HepG2 (cell line): ENCODE data around the gene METTL16. TPM values are rescaled to one million over a fixed set of nuclear protein-coding genes. Genes with fewer than 3 reads are reported as not detected.

Source experiments
- ATAC-seq: fragments of 200-7000 bp; cut with Tn5 transposase; 3 replicates; pipeline ENCODE4 v1.9.1; 2020; ENCODE audit warnings: mild to moderate bottlenecking, moderate library complexity
- BruUV-seq: library from RNA; stranded (reverse); fragments of 400-500 nt; replicated peaks from 2 replicates; lab custom pipeline; 2021; lab: Mats Ljungman, UMichigan
- CTCF ChIA-PET: fragments of 300-600 bp; formaldehyde crosslinking; extraction: SDS; loops from one replicate; lab custom pipeline; 2021; ENCODE audit warnings: low total read pairs, inconsistent platforms, low intra/inter-chr PET ratio; lab: Yijun Ruan, JAX
- POLR2A ChIA-PET: fragments of 350-600 bp; sonication (Branson Sonifier 250); formaldehyde crosslinking; loops from one replicate; lab custom pipeline; 2020; ENCODE audit warnings: antibody characterized with exemption, inconsistent platforms; lab: Yijun Ruan, JAX
- DNase-seq: peaks from one replicate; pipeline ENCODE4 v3.0.0-alpha.2; 2015; ENCODE audit warnings: low spot score
- FAIRE-seq: peaks from 3 replicates; lab custom pipeline; 2011; peaks lifted over from hg19 to GRCh38; lab: Jason Lieb, UNC
- H2AFZ ChIP-seq: one replicate; pipeline ENCODE4 v1.6.1; 2011; ENCODE audit warnings: low read length, inconsistent platforms
- H3K27ac ChIP-seq: fragments of 300-600 bp; 3 replicates; pipeline ENCODE4 v1.8.0; 2011; ENCODE audit warnings: mixed run types, mild to moderate bottlenecking, mixed read lengths, low read length, inconsistent platforms; ENCODE audit not compliant: insufficient read depth; ENCODE audit errors: extremely low read length
- H3K27me3 ChIP-seq, 2 experiments: fragments of 200-600 bp in 1 of 2; 2 replicates in 1 of 2; 3 replicates in 1 of 2; pipeline versions ENCODE4 v1.6.0 to v1.8.0; 2011; ENCODE audit warnings: low read length in 2 of 2, mild to moderate bottlenecking in 2 of 2, moderate library complexity in 2 of 2, inconsistent platforms in 1 of 2; ENCODE audit not compliant: insufficient read depth in 2 of 2, control insufficient read depth in 1 of 2
- H3K36me3 ChIP-seq, 2 experiments: fragments of 200-600 bp in 1 of 2; replicated peaks in 1 of 2; 2 replicates in 1 of 2; 3 replicates in 1 of 2; pipeline versions ENCODE4 v1.5.1 to v1.8.0; 2011; ENCODE audit warnings: low read length in 2 of 2, inconsistent platforms in 1 of 2; ENCODE audit not compliant: insufficient read depth in 2 of 2, control insufficient read depth in 1 of 2
- H3K4me1 ChIP-seq: 2 replicates; pipeline ENCODE4 v1.5.1; 2012; ENCODE audit warnings: low read length, inconsistent platforms; ENCODE audit not compliant: insufficient read depth
- H3K4me2 ChIP-seq: 2 replicates; pipeline ENCODE4 v1.6.0; 2011; ENCODE audit warnings: low read depth, low read length, inconsistent platforms
- H3K4me3 ChIP-seq, 3 experiments: fragments of 200-600 bp in 1 of 3; sonication (generic), shearing (Covaris generic) in 1 of 3; replicated peaks in 1 of 3; 2 replicates each; pipeline ENCODE4 v1.5.1; 2011 to 2016; ENCODE audit warnings: low read length in 3 of 3, inconsistent platforms in 2 of 3, low read depth in 2 of 3, mild to moderate bottlenecking in 2 of 3, control low read depth in 1 of 3, mixed read lengths in 1 of 3; ENCODE audit not compliant: insufficient read depth in 1 of 3
- H3K79me2 ChIP-seq: one replicate; pipeline ENCODE4 v1.6.1; 2011; ENCODE audit warnings: low read length, inconsistent platforms; ENCODE audit not compliant: insufficient read depth
- H3K9ac ChIP-seq: 2 replicates; pipeline ENCODE4 v1.6.0; 2011; ENCODE audit warnings: mild to moderate bottlenecking, low read depth, low read length, inconsistent platforms; ENCODE audit not compliant: insufficient read depth
- H3K9me3 ChIP-seq: 2 replicates; pipeline ENCODE4 v1.5.1; 2012; ENCODE audit warnings: mild to moderate bottlenecking, low read length
- H4K20me1 ChIP-seq: 2 replicates; pipeline ENCODE4 v1.6.0; 2011; ENCODE audit warnings: inconsistent platforms, mild to moderate bottlenecking, low read length, moderate library complexity; ENCODE audit not compliant: insufficient read depth
- GTF2F1 ChIP-seq: fragments of 150-350 bp; IDR thresholded peaks from 2 replicates; pipeline ENCODE4 v1.6.1; 2014; ENCODE audit warnings: low read length
- MEF2D ChIP-seq: sonication (generic); formaldehyde crosslinking; IDR thresholded peaks from 2 replicates; pipeline ENCODE4 v1.5.1; 2020; ENCODE audit warnings: mild to moderate bottlenecking, missing genetic modification reagents
- MEIS2 ChIP-seq: sonication (generic); formaldehyde crosslinking; IDR thresholded peaks from 2 replicates; pipeline ENCODE4 v1.9.0; 2021; ENCODE audit warnings: mild to moderate bottlenecking, missing genetic modification reagents
- REL ChIP-seq: sonication (generic); formaldehyde crosslinking; conservative IDR thresholded peaks from 2 replicates; pipeline ENCODE4 v1.8.0; 2022; ENCODE audit warnings: mild to moderate bottlenecking, missing genetic modification reagents, moderate library complexity
- ZKSCAN1 ChIP-seq: fragments of 150-350 bp; IDR thresholded peaks from 2 replicates; pipeline ENCODE4 v1.6.1; 2014; ENCODE audit warnings: low read length
- ZKSCAN5 ChIP-seq: sonication (generic); formaldehyde crosslinking; IDR thresholded peaks from 2 replicates; pipeline ENCODE4 v1.5.1; 2020; ENCODE audit warnings: mild to moderate bottlenecking, missing genetic modification reagents
- ZNF12 ChIP-seq: sonication (generic); formaldehyde crosslinking; IDR thresholded peaks from 2 replicates; pipeline ENCODE4 v1.5.0; 2020; ENCODE audit warnings: missing genetic modification reagents
- ZNF136 ChIP-seq: sonication (generic); formaldehyde crosslinking; IDR thresholded peaks from 2 replicates; pipeline ENCODE4 v1.8.1; 2022; ENCODE audit warnings: low read depth, mild to moderate bottlenecking, moderate library complexity, missing genetic modification reagents
- ZNF451 ChIP-seq: sonication (generic); formaldehyde crosslinking; IDR thresholded peaks from 2 replicates; pipeline ENCODE4 v1.5.0; 2020; ENCODE audit warnings: mild to moderate bottlenecking, missing genetic modification reagents
- ZNF546 ChIP-seq: sonication (generic); formaldehyde crosslinking; conservative IDR thresholded peaks from 2 replicates; pipeline ENCODE4 v1.8.1; 2023; ENCODE audit warnings: mild to moderate bottlenecking, missing genetic modification reagents
- ZNF614 ChIP-seq: IDR thresholded peaks from 2 replicates; pipeline ENCODE4 v1.6.1; 2018; ENCODE audit warnings: missing biosample characterization, missing genetic modification reagents, inconsistent platforms, borderline replicate concordance
- ZNF724P ChIP-seq: sonication (generic); formaldehyde crosslinking; IDR thresholded peaks from 2 replicates; pipeline ENCODE4 v1.8.0; 2022; ENCODE audit warnings: missing genetic modification reagents, borderline replicate concordance
- ZNF83 ChIP-seq: sonication (generic); formaldehyde crosslinking; IDR thresholded peaks from 2 replicates; pipeline ENCODE4 v1.4.0; 2020; ENCODE audit warnings: missing genetic modification reagents, mild to moderate bottlenecking, borderline replicate concordance
- ZSCAN22 ChIP-seq: sonication (generic); formaldehyde crosslinking; IDR thresholded peaks from 2 replicates; pipeline ENCODE4 v1.4.0; 2020; ENCODE audit warnings: mild to moderate bottlenecking, missing genetic modification reagents
- WGBS: methylation state at CpG from one replicate; pipeline ENCODE4 v1.1.6; 2017; ENCODE audit warnings: low lambda C conversion rate; 5-methylcytosine and 5-hydroxymethylcytosine counted together
- in situ Hi-C: cut with HindIII; loops from 2 replicates; pipeline ENCODE4 v1.10.0; 2017; ENCODE audit warnings: low pct_unique_long_range_greater_than_20kb; ENCODE audit not compliant: extremely low pct_ligation_motif_present
- intact Hi-C: fragments of 100-400 bp; cut with micrococcal nuclease; formaldehyde crosslinking; loops from one replicate; pipeline ENCODE4 v1.10.0; 2022; ENCODE audit not compliant: unreplicated experiment
- polyA plus RNA-seq, 8 experiments: library from polyadenylated mRNA; depleted of rRNA in 3 of 8; stranded (reverse) in 7 of 8; unstranded in 1 of 8; fragments of >200 nt; fragmentation: Illumina TruSeq in 4 of 8; extraction: Trizol in 4 of 8; gene quantifications; 2 replicates each; pipeline versions ENCODE4 v1.2.1 to v1.2.3, GENCODE V29; 2011 to 2016; ENCODE audit warnings: low read depth in 4 of 8, missing spikeins in 1 of 8, mixed read lengths in 1 of 8; ENCODE audit not compliant: insufficient read depth in 1 of 8
- total RNA-seq, 5 experiments: library from RNA; depleted of rRNA; stranded (reverse); fragments of >200 nt; fragmentation: Illumina TruSeq; extraction: Trizol; gene quantifications; 2 replicates each; pipeline ENCODE4 v1.2.3, GENCODE V29; 2016; ENCODE audit warnings: low read depth in 1 of 5
- TF ChIP-seq, protein P1 (sequence below): sonication (generic); formaldehyde crosslinking; IDR thresholded peaks from 2 replicates; pipeline ENCODE4 v1.4.0; 2020; ENCODE audit warnings: mild to moderate bottlenecking, missing genetic modification reagents
- TF ChIP-seq, protein P2 (sequence below): sonication (generic); formaldehyde crosslinking; IDR thresholded peaks from 2 replicates; pipeline ENCODE4 v1.5.1; 2020; ENCODE audit warnings: missing genetic modification reagents, mild to moderate bottlenecking, borderline replicate concordance
- TF ChIP-seq, protein P3 (sequence below): sonication (generic); formaldehyde crosslinking; IDR thresholded peaks from 2 replicates; pipeline ENCODE4 v1.8.0; 2022; ENCODE audit warnings: low read depth, missing genetic modification reagents
- TF ChIP-seq, protein P4 (sequence below): sonication (generic); formaldehyde crosslinking; IDR thresholded peaks from 2 replicates; pipeline ENCODE4 v1.4.0; 2020; ENCODE audit warnings: low read depth, mild to moderate bottlenecking, missing genetic modification reagents

METTL16 gene
- total and polyA plus RNA-seq, 2 of the 13 experiments (the other 11 are each of a cell fraction or from before 2014, with no cell fraction given), result 11.6 to 18.5 TPM

DNA sequence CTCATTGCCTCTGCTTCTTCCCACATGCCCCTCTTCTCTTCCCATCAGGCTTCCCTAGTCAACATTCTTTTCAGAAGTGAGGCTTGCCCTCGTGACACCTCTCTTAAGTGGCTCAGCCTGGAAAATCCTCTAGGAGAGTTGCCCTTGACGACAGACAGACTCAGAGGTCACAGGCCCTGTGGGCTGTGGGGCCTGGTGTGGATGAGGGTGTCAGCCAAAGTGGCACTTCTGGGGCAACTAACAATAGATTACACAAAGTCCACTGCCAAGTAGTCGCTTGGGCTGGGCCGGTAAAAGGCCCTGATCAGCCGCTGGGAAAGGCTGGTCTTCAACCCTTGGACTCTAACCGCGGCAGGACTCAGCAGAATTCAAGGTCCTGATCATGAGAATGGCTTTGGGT is 33.7 kb upstream of the METTL16 start (continued):
- TF ChIP-seq, protein P1, sequence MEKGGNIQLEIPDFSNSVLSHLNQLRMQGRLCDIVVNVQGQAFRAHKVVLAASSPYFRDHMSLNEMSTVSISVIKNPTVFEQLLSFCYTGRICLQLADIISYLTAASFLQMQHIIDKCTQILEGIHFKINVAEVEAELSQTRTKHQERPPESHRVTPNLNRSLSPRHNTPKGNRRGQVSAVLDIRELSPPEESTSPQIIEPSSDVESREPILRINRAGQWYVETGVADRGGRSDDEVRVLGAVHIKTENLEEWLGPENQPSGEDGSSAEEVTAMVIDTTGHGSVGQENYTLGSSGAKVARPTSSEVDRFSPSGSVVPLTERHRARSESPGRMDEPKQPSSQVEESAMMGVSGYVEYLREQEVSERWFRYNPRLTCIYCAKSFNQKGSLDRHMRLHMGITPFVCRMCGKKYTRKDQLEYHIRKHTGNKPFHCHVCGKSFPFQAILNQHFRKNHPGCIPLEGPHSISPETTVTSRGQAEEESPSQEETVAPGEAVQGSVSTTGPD, result no peak
- no peak for TF ChIP-seq ZKSCAN5 (CRISPR knock-in tag)
- TF ChIP-seq ZNF136 (CRISPR knock-in tag), result no peak
- TF ChIP-seq, protein P2, sequence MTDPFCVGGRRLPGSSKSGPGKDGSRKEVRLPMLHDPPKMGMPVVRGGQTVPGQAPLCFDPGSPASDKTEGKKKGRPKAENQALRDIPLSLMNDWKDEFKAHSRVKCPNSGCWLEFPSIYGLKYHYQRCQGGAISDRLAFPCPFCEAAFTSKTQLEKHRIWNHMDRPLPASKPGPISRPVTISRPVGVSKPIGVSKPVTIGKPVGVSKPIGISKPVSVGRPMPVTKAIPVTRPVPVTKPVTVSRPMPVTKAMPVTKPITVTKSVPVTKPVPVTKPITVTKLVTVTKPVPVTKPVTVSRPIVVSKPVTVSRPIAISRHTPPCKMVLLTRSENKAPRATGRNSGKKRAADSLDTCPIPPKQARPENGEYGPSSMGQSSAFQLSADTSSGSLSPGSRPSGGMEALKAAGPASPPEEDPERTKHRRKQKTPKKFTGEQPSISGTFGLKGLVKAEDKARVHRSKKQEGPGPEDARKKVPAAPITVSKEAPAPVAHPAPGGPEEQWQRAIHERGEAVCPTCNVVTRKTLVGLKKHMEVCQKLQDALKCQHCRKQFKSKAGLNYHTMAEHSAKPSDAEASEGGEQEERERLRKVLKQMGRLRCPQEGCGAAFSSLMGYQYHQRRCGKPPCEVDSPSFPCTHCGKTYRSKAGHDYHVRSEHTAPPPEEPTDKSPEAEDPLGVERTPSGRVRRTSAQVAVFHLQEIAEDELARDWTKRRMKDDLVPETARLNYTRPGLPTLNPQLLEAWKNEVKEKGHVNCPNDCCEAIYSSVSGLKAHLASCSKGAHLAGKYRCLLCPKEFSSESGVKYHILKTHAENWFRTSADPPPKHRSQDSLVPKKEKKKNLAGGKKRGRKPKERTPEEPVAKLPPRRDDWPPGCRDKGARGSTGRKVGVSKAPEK, result no peak
- TF ChIP-seq ZKSCAN1, result no peak
- no peak for TF ChIP-seq ZNF724P (CRISPR knock-in tag)
- TF ChIP-seq ZSCAN22, result no peak

DNA sequence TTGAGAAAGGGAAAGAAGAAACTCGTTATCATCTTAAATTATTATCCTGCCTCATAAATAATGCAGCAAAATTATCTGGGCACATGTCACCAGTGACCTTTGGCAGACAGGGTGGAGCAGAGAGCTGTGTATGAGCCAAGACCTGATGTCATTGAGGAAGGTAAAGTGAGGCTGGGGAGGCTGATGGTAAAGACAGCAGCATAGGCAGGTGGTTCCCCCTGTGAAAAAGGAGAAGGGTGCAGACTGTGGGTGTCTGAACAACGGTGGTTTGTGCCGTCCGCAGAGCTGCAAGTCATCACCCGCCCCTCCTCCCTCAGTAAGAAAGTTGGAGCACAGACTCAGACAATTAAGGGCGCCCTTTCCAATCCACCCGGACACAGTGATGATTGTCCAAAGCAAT is 30.8 kb upstream of the METTL16 start:
- FAIRE-seq (no peak), DNase-seq (no peak), ATAC-seq (no peak)
- WGBS, result 41% methylated on average over 7 of the region's 7 CpGs
- H3K9ac ChIP-seq, result no peak overlapping the region
- H3K27me3 ChIP-seq, result no peaks in the 10 kb centered on the region; a peak in 1 of 5 replicates
- CTCF ChIA-PET, result no interaction called here
- POLR2A ChIA-PET, result no interaction called here
- no peak overlapping the region for H3K4me2 ChIP-seq
- no peaks in the 10 kb centered on the region for H3K36me3 ChIP-seq
- no peak overlapping the region for H3K27ac ChIP-seq
- H4K20me1 ChIP-seq, result no peaks in the 10 kb centered on the region
- no peaks in the 10 kb centered on the region for H3K79me2 ChIP-seq
- intact Hi-C loops (no loop called here), in situ Hi-C loops (no loop called here)
- H2AFZ ChIP-seq, result no peak overlapping the region
- no peaks in the 10 kb centered on the region for H3K9me3 ChIP-seq
- H3K4me1 ChIP-seq, result peaks cover 63% of the 10 kb centered on the region
- no TSS peak for BruUV-seq
- no peak overlapping the region for H3K4me3 ChIP-seq
- TF ChIP-seq MEF2D (CRISPR knock-in tag) (no peak), ZNF83 (CRISPR knock-in tag) (no peak), ZNF614 (no peak), REL (CRISPR knock-in tag) (no peak), MEIS2 (CRISPR knock-in tag) (no peak), ZNF451 (CRISPR knock-in tag) (no peak), ZNF12 (CRISPR knock-in tag) (no peak), ZNF546 (CRISPR knock-in tag) (no peak), GTF2F1 (no peak)
- TF ChIP-seq, protein P3, sequence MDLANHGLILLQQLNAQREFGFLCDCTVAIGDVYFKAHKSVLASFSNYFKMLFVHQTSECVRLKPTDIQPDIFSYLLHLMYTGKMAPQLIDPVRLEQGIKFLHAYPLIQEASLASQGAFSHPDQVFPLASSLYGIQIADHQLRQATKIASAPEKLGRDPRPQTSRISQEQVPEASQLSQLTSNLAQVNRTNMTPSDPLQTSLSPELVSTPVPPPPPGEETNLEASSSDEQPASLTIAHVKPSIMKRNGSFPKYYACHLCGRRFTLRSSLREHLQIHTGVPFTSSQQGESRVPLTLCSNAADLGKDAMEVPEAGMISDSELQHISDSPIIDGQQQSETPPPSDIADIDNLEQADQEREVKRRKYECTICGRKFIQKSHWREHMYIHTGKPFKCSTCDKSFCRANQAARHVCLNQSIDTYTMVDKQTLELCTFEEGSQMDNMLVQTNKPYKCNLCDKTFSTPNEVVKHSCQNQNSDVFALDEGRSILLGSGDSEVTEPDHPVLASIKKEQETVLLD (CRISPR knock-in tag), result no peak
- TF ChIP-seq, protein P4, sequence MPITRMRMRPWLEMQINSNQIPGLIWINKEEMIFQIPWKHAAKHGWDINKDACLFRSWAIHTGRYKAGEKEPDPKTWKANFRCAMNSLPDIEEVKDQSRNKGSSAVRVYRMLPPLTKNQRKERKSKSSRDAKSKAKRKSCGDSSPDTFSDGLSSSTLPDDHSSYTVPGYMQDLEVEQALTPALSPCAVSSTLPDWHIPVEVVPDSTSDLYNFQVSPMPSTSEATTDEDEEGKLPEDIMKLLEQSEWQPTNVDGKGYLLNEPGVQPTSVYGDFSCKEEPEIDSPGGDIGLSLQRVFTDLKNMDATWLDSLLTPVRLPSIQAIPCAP, result no peak
